ENCODE data around the gene NTSR1. TPM values are rescaled to one million over a fixed set of nuclear protein-coding genes. Genes with fewer than 3 reads are reported as not detected.

The NTSR1 gene
- total and polyA plus RNA-seq, 2 experiments from 2014 or later = 0.15 to 1.4 TPM

DNA sequence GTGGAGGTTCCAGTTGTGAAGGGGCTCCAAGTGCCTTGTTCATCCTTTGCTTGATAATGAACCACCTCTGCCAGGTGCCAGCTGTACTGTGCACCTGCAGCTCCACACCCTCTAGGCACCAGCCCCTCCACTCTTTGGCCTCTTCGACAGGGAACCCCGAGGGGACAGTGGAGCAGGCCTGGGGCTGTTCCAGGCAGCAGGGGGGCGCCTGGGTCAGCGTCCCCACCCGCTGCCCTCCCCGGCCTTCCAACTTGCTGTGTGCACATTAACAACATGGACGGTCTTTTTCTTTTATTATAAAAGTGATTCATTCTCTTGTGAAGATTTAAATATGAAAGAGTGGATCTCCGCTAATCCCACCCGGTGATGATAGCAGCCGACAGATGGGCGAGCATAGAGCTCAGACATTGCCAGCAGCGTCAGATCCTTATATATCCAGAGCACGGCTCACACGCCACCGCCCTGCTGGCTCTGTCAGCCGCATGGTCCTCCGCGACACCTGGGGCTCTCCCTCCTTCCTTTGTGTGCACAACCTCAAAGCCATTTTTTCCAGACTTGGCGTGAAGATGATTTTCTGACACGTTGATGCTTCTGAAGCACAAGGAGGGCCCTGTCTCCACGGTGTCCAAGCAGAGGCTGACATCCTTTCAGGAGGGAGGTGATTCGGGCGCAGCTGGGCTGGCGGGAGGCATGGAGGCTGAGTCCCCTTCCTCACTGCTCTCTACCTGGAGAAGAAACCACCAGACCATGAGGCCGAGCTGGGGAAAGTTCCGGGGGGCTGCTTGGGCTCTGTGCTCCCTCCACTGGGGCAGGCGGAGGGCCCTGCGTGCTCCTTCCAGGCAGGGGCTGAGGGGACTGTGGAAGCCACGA is 65.4 kb downstream of the NTSR1 start:
- DNase-seq (ENCODE audit: low spot score) = no peak
- Mint-ChIP-seq H3K36me3 (ENCODE audit: low read depth) (no peaks in the 10 kb centered on the region), H3K4me3 (no peak overlapping the region), H3K27ac (no peak overlapping the region), H3K27me3 (ENCODE audit: insufficient read depth, low read depth, poor library complexity) (peaks cover 5% of the 10 kb centered on the region), H3K4me1 (peaks cover 20% of the 10 kb centered on the region), H3K9me3 (no peaks in the 10 kb centered on the region)
- Histone ChIP-seq H4K20me1 (replicated peaks; ENCODE audit: insufficient read depth) (no peaks in the 10 kb centered on the region), H3K4me3 (no peak overlapping the region), H3K4me2 (no peak overlapping the region), H3F3A (replicated peaks; ENCODE audit: low read depth) (0 out of 2 replicates have a peak, but pooled peaks cover 2% of the 10 kb centered on the region), H3K36me3 (ENCODE audit: insufficient read depth) (no peaks in the 10 kb centered on the region), H3K27me3 (ENCODE audit: insufficient read depth) (no peaks in the 10 kb centered on the region), H3K9me2 (ENCODE audit: insufficient read depth) (no peaks in the 10 kb centered on the region), H2AFZ (no peak overlapping the region), H3K4me1 (ENCODE audit: insufficient read depth) (no peaks in the 10 kb centered on the region; the same call in 1 of the 2 replicates), H3K27ac (ENCODE audit: low read depth) (no peak overlapping the region), H3K79me2 (replicated peaks; ENCODE audit: insufficient read depth) (no peaks in the 10 kb centered on the region)
- TF ChIP-seq STAT1 (IDR thresholded peaks at IDR 0.05; ENCODE audit: unreplicated experiment) (no peak), NANOG (IDR thresholded peaks at IDR 0.05; ENCODE audit: borderline replicate concordance) (no peak), JUNB (IDR thresholded peaks at IDR 0.05; ENCODE audit: unreplicated experiment) (no peak), ZNF114 (CRISPR knock-in tag; IDR thresholded peaks at IDR 0.05) (no peak), EZH2phosphoT487 (IDR thresholded peaks at IDR 0.05; ENCODE audit: unreplicated experiment) (no peak), CREB1 (CRISPR knock-in tag; IDR thresholded peaks at IDR 0.05; ENCODE audit: low read depth) (no peak), EZH2 (IDR thresholded peaks at IDR 0.05; ENCODE audit: low read depth, unreplicated experiment) (no peak)
- TF ChIP-seq, protein P1, sequence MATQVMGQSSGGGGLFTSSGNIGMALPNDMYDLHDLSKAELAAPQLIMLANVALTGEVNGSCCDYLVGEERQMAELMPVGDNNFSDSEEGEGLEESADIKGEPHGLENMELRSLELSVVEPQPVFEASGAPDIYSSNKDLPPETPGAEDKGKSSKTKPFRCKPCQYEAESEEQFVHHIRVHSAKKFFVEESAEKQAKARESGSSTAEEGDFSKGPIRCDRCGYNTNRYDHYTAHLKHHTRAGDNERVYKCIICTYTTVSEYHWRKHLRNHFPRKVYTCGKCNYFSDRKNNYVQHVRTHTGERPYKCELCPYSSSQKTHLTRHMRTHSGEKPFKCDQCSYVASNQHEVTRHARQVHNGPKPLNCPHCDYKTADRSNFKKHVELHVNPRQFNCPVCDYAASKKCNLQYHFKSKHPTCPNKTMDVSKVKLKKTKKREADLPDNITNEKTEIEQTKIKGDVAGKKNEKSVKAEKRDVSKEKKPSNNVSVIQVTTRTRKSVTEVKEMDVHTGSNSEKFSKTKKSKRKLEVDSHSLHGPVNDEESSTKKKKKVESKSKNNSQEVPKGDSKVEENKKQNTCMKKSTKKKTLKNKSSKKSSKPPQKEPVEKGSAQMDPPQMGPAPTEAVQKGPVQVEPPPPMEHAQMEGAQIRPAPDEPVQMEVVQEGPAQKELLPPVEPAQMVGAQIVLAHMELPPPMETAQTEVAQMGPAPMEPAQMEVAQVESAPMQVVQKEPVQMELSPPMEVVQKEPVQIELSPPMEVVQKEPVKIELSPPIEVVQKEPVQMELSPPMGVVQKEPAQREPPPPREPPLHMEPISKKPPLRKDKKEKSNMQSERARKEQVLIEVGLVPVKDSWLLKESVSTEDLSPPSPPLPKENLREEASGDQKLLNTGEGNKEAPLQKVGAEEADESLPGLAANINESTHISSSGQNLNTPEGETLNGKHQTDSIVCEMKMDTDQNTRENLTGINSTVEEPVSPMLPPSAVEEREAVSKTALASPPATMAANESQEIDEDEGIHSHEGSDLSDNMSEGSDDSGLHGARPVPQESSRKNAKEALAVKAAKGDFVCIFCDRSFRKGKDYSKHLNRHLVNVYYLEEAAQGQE (IDR thresholded peaks at IDR 0.05; ENCODE audit: unreplicated experiment) = no peak
- TF ChIP-seq, protein P2, sequence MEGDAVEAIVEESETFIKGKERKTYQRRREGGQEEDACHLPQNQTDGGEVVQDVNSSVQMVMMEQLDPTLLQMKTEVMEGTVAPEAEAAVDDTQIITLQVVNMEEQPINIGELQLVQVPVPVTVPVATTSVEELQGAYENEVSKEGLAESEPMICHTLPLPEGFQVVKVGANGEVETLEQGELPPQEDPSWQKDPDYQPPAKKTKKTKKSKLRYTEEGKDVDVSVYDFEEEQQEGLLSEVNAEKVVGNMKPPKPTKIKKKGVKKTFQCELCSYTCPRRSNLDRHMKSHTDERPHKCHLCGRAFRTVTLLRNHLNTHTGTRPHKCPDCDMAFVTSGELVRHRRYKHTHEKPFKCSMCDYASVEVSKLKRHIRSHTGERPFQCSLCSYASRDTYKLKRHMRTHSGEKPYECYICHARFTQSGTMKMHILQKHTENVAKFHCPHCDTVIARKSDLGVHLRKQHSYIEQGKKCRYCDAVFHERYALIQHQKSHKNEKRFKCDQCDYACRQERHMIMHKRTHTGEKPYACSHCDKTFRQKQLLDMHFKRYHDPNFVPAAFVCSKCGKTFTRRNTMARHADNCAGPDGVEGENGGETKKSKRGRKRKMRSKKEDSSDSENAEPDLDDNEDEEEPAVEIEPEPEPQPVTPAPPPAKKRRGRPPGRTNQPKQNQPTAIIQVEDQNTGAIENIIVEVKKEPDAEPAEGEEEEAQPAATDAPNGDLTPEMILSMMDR (conservative IDR thresholded peaks at IDR 0.05; ENCODE audit: low read depth in 2 of 2) = no peak
- ATAC-seq = no peak

DNA sequence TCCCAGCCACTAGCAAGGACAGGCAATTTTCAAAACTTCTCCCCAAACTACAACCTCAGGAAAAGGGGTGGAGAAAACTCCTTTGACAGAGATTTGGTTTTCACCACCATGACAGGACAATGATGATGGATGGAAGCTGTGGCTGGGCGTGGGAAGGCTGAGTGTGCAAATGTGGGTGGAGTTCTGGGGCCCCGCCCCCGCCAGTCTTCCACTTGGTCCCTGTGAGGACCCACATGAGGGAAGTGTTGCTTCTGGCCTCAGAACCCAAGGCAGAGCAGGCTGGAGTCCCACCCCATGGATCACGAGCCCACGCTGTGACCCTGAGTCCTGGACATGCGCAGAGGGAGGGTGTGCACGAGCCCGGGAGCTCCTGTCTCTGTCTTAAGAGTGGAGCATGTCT is 66.1 kb downstream of the NTSR1 start:
- Histone ChIP-seq H3K9me2 (ENCODE audit: insufficient read depth) (no peaks in the 10 kb centered on the region), H3K79me2 (replicated peaks; ENCODE audit: insufficient read depth) (no peaks in the 10 kb centered on the region), H3K4me3 (no peak overlapping the region), H3F3A (replicated peaks; ENCODE audit: low read depth) (no peaks in the 10 kb centered on the region), H3K27ac (ENCODE audit: low read depth) (no peak overlapping the region), H3K36me3 (ENCODE audit: insufficient read depth) (no peaks in the 10 kb centered on the region), H3K4me1 (ENCODE audit: insufficient read depth) (no peaks in the 10 kb centered on the region; the same call in 1 of the 2 replicates), H3K4me2 (no peak overlapping the region), H2AFZ (no peak overlapping the region), H3K27me3 (ENCODE audit: insufficient read depth) (no peaks in the 10 kb centered on the region), H4K20me1 (replicated peaks; ENCODE audit: insufficient read depth) (no peaks in the 10 kb centered on the region)
- ATAC-seq (no peak), DNase-seq (ENCODE audit: low spot score) (no peak)
- Mint-ChIP-seq H3K4me1 (peaks cover 20% of the 10 kb centered on the region), H3K36me3 (ENCODE audit: low read depth) (no peaks in the 10 kb centered on the region), H3K27ac (no peak overlapping the region), H3K9me3 (no peaks in the 10 kb centered on the region), H3K4me3 (no peak overlapping the region), H3K27me3 (ENCODE audit: insufficient read depth, low read depth, poor library complexity) (peaks cover 5% of the 10 kb centered on the region)
- no peak for TF ChIP-seq STAT1 (IDR thresholded peaks at IDR 0.05; ENCODE audit: unreplicated experiment)
- no peak for TF ChIP-seq ZNF114 (CRISPR knock-in tag; IDR thresholded peaks at IDR 0.05)
- TF ChIP-seq POLR2AphosphoS5 (IDR thresholded peaks at IDR 0.05; ENCODE audit: low read depth) = no peak
- TF ChIP-seq, protein P2 (conservative IDR thresholded peaks at IDR 0.05; ENCODE audit: low read depth in 2 of 2) = no peak
- no peak for TF ChIP-seq JUNB (IDR thresholded peaks at IDR 0.05; ENCODE audit: unreplicated experiment)
- TF ChIP-seq, protein P3, sequence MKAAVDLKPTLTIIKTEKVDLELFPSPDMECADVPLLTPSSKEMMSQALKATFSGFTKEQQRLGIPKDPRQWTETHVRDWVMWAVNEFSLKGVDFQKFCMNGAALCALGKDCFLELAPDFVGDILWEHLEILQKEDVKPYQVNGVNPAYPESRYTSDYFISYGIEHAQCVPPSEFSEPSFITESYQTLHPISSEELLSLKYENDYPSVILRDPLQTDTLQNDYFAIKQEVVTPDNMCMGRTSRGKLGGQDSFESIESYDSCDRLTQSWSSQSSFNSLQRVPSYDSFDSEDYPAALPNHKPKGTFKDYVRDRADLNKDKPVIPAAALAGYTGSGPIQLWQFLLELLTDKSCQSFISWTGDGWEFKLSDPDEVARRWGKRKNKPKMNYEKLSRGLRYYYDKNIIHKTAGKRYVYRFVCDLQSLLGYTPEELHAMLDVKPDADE (IDR thresholded peaks at IDR 0.05) = no peak

All from GM23338 (cell line).